ENCODE measurements around the gene THADA.

Gene THADA

DNA sequence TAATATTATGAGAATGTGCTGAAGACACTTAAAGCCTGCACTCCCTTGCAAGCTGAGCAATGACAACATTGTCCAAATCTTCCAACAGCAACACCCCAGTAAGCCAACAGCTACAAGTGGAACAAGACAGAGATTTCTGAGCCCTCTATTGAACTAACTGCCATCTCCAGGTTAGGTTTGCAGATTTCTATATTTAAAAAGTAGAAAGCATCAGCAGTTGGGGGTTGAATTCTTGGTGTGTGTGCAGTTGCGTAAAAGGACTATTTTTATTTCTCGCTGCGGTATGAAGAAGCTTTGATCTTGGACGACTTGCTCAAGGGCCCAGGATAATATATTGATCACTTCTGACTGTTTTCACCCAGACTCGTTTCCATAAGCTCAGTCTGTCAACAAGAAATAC, 263.2 kb downstream of the THADA start:
- TF ChIP-seq, protein P1, sequence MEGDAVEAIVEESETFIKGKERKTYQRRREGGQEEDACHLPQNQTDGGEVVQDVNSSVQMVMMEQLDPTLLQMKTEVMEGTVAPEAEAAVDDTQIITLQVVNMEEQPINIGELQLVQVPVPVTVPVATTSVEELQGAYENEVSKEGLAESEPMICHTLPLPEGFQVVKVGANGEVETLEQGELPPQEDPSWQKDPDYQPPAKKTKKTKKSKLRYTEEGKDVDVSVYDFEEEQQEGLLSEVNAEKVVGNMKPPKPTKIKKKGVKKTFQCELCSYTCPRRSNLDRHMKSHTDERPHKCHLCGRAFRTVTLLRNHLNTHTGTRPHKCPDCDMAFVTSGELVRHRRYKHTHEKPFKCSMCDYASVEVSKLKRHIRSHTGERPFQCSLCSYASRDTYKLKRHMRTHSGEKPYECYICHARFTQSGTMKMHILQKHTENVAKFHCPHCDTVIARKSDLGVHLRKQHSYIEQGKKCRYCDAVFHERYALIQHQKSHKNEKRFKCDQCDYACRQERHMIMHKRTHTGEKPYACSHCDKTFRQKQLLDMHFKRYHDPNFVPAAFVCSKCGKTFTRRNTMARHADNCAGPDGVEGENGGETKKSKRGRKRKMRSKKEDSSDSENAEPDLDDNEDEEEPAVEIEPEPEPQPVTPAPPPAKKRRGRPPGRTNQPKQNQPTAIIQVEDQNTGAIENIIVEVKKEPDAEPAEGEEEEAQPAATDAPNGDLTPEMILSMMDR (IDR thresholded peaks at IDR 0.05; ENCODE audit: control insufficient read depth, extremely low read depth, insufficient read depth) = no peak
- H3K4me3 ChIP-seq (ENCODE audit: low read depth, low read length) = no peak overlapping the region

DNA sequence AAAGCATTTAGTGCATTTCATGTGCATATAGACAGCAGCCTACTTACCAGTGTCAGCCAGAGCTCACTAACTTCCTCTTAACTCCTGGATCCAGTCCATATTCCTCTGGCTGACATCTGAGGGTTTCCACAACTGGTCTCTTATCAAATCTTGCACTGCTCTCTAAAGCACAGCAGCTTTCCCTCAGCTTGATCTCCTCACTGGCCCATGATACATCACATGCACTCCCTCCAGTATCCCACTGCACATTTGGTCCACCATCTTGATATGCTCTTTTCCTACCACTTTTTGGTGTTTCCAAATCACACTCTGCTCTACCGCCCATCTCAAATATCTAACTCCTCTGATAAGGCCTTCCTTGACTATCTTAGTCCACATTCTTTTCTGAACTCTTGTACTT, 264.4 kb downstream of the THADA start:
- H3K4me3 ChIP-seq (ENCODE audit: low read depth, low read length) = no peak overlapping the region
- TF ChIP-seq, protein P1 (IDR thresholded peaks at IDR 0.05; ENCODE audit: control insufficient read depth, extremely low read depth, insufficient read depth) = no peak
- DNase-seq (ENCODE audit: low read depth) = no peak

More for the DNA sequence above, 263.2 kb downstream of the THADA start:
- DNase-seq (ENCODE audit: low read depth) = no peak

DNA sequence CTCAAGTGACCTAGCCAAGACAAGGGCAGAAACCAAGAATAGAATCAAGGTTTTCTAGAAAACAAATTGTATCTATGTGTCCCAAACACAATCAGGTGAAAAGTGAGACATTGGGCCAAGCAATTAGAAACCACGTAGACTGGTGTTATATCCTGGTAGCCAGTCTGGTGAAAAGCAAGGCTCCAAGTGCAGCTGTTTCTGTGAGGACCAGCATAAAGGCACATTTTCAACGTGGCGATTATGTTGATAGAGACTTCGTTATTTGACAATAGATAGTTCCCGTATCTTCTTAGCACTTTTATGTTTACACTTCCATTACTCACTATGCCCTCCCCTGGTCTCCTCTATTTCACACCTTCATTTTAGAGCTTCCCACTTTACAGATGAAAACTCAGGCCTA, 266.2 kb downstream of the THADA start:
- no peak overlapping the region for H3K4me3 ChIP-seq (ENCODE audit: low read depth, low read length)
- no peak for DNase-seq (ENCODE audit: low read depth)
- TF ChIP-seq, protein P1 (IDR thresholded peaks at IDR 0.05; ENCODE audit: control insufficient read depth, extremely low read depth, insufficient read depth) = no peak

DNA sequence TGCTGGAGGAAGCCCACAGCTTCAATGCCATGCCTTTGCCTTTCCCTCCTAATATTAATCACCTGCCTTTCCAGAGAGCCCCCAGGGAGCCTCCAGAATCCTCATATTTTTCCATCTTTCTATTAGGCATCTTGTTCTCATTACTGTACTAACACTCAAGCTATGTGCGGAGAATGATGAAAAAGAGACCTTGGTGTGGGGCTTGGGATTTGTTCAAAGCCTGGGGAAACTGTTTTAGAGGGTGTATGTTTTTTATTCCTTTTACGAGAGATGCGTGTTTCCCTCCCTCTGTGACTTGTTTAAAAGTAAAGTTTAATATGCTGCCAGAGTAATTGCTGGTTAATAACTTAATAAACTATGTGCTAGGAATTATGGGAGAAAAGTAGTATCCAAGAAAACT, 267.0 kb downstream of the THADA start:
- TF ChIP-seq, protein P1 (IDR thresholded peaks at IDR 0.05; ENCODE audit: control insufficient read depth, extremely low read depth, insufficient read depth) = no peak
- DNase-seq (ENCODE audit: low read depth) = no peak
- no peak overlapping the region for H3K4me3 ChIP-seq (ENCODE audit: low read depth, low read length)

DNA sequence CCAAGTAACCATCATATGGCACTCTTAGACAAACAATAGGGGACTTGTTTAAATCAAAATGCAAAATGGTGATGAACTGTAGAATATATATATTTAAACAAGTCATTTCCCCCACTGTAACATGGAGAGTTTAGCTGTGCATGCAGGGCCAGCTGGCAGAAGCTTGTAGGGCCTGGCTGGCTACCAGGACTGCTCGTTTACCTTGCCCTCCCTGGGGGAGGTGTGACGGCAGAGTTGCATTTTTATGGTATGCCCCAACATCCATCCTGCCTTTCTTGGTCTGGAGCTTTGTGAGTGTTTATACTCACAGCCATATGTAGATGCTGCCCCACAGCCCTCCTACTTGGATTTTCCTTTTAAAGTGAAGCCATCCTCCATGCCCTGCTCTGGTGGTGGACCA, 267.7 kb downstream of the THADA start:
- H3K4me3 ChIP-seq (ENCODE audit: low read depth, low read length) = no peak overlapping the region
- DNase-seq (ENCODE audit: low read depth) = no peak
- TF ChIP-seq, protein P1 (IDR thresholded peaks at IDR 0.05; ENCODE audit: control insufficient read depth, extremely low read depth, insufficient read depth) = no peak

DNA sequence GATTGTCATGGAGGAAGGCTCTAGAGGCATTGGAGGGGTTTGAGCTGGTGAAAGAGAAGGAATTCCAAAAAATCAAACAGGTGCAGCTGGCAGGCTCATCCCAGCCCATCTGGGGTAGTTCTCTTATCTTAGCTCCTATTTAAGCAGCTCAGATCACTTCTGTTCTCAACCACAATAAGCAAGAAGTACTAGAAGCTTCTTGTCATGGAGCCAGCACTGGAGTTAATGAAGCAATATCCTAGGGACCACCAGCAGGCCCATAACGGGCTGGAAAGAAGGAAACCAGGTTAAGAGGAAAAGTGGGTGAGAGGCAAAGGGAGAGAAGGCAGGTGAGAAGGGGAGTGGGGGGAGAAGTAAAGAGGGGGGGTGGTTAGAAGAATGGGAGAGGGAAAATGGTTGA, 268.7 kb downstream of the THADA start:
- no peak overlapping the region for H3K4me3 ChIP-seq (ENCODE audit: low read depth, low read length)
- TF ChIP-seq, protein P1 (IDR thresholded peaks at IDR 0.05; ENCODE audit: control insufficient read depth, extremely low read depth, insufficient read depth) = no peak
- DNase-seq (ENCODE audit: low read depth) = no peak

DNA sequence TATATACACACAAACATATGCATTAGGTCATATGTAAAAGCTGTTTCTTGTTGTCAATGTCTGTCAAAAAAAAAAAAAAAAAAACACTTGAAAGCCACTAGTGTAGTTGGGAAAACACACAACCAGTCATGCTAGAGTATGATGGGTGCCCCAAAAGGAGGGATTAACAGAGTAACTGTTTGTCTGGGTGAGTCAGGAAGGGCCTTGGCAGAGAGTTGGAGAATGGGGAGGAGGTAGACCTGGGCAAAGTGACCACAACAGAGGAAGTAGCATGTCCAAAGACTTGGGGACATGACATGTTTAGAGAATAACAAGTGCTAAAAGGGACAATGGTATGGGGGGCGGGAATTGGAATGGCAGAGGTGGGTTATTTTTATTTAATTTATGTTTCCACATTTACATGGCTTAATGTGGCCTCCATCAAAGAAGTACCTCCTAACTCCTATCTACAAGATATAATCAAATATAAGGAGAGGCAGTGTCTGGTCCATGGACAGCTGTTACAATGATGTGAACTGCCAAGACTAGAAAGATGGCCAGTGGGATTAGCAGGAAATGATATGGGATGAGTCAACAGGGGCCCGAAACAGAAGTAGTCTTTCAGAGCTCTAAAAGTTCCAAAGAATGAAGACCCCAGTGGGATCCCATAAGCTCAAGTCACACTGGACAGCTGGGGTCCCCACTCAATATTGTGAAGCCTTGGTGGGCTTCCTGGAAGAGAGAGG, 269.6 kb downstream of the THADA start:
- TF ChIP-seq, protein P1 (IDR thresholded peaks at IDR 0.05; ENCODE audit: control insufficient read depth, extremely low read depth, insufficient read depth) = no peak
- H3K4me3 ChIP-seq (ENCODE audit: low read depth, low read length) = no peak overlapping the region
- no peak for DNase-seq (ENCODE audit: low read depth)

All from LNCaP clone FGC (cell line).